Neural cell (in vitro differentiated cells): ENCODE measurements around the gene LSM4. TPM values are rescaled to one million over a fixed set of nuclear protein-coding genes. Genes with fewer than 3 reads are reported as not detected.
"Not testable (repeated sequence)": the region's sequence is repeated elsewhere in the genome, so short reads cannot be mapped to it uniquely, and the experiment has no call there.

Source experiments
- H2AFZ ChIP-seq: fragments of 200-600, 300-800 bp; sonication (generic), shearing (Covaris generic); 2 replicates; pipeline ENCODE4 v1.6.0; 2014; ENCODE audit warnings: low read depth, mild to moderate bottlenecking, antibody characterized with exemption, low read length, moderate library complexity
- H3F3A ChIP-seq: fragments of 200-600 bp; shearing (Covaris generic); 2 replicates; pipeline ENCODE4 v1.6.1; 2016; ENCODE audit warnings: mild to moderate bottlenecking, moderate library complexity, mixed read lengths, antibody characterized with exemption, low read length; ENCODE audit not compliant: insufficient read depth, poor library complexity, severe bottlenecking
- H3K27ac ChIP-seq: fragments of 200-600, 300-800 bp; sonication (generic), shearing (Covaris generic); 2 replicates; pipeline ENCODE4 v1.5.1; 2014; ENCODE audit warnings: mild to moderate bottlenecking, low read length, moderate library complexity
- H3K27me3 ChIP-seq: fragments of 300-800, 200-600 bp; sonication (generic), shearing (Covaris generic); 2 replicates; pipeline ENCODE4 v1.6.0; 2014; ENCODE audit warnings: mild to moderate bottlenecking, low read depth, low read length, moderate library complexity; ENCODE audit not compliant: insufficient read depth
- H3K36me3 ChIP-seq: fragments of 300-800, 200-600 bp; sonication (generic), shearing (Covaris generic); 2 replicates; pipeline ENCODE4 v1.5.1; 2014; ENCODE audit warnings: mild to moderate bottlenecking, antibody characterized with exemption, low read length, moderate library complexity; ENCODE audit not compliant: insufficient read depth
- H3K4me2 ChIP-seq: fragments of 300-800, 200-600 bp; sonication (generic), shearing (Covaris generic); 2 replicates; pipeline ENCODE4 v1.6.0; 2014; ENCODE audit warnings: mild to moderate bottlenecking, low read length
- H3K4me3 ChIP-seq: fragments of 300-800, 200-600 bp; sonication (generic), shearing (Covaris generic); 2 replicates; pipeline ENCODE4 v1.5.1; 2014; ENCODE audit warnings: mild to moderate bottlenecking, low read length, moderate library complexity
- H3K79me2 ChIP-seq: fragments of 200-600 bp; shearing (Covaris generic); replicated peaks from 2 replicates; pipeline ENCODE4 v1.6.0; 2014; ENCODE audit warnings: mild to moderate bottlenecking, low read length, moderate library complexity; ENCODE audit not compliant: insufficient read depth
- H3K9ac ChIP-seq: fragments of 300-800, 200-600 bp; sonication (generic), shearing (Covaris generic); 2 replicates; pipeline ENCODE4 v1.6.1; 2016; ENCODE audit warnings: mild to moderate bottlenecking, low read length, mixed read lengths
- H3K9me2 ChIP-seq: fragments of 200-600 bp; shearing (Covaris generic); 2 replicates; pipeline ENCODE4 v1.6.1; 2016; ENCODE audit warnings: mild to moderate bottlenecking, low read length, mixed read lengths; ENCODE audit not compliant: insufficient read depth
- H3K9me3 ChIP-seq: fragments of 200-600, 300-800 bp; sonication (generic), shearing (Covaris generic); 2 replicates; pipeline ENCODE4 v1.6.1; 2016; ENCODE audit warnings: mild to moderate bottlenecking, mixed run types, low read length, moderate library complexity, mixed read lengths
- H4K20me1 ChIP-seq: fragments of 200-600 bp; shearing (Covaris generic); 2 replicates; pipeline ENCODE4 v1.6.1; 2016; ENCODE audit warnings: mild to moderate bottlenecking, mixed run types; ENCODE audit not compliant: insufficient read depth
- EP300 ChIP-seq: fragments of 450-650 bp; conservative IDR thresholded peaks from 2 replicates; pipeline ENCODE4 v1.6.1; 2014; ENCODE audit warnings: antibody characterized with exemption, mild to moderate bottlenecking, moderate library complexity; ENCODE audit not compliant: poor library complexity, severe bottlenecking
- EZH2 ChIP-seq: fragments of 200-600, 300-800 bp; shearing (Covaris generic), sonication (generic); IDR thresholded peaks from 2 replicates; pipeline ENCODE4 v1.6.1; 2014; ENCODE audit warnings: antibody characterized with exemption, low read length, borderline replicate concordance, mild to moderate bottlenecking; ENCODE audit not compliant: insufficient read depth, poor library complexity, severe bottlenecking
- MXI1 ChIP-seq: fragments of 450-650 bp; conservative IDR thresholded peaks from 2 replicates; pipeline ENCODE4 v1.6.1; 2014; ENCODE audit warnings: antibody characterized with exemption, mild to moderate bottlenecking; ENCODE audit not compliant: poor library complexity, severe bottlenecking
- POLR2AphosphoS5 ChIP-seq: IDR thresholded peaks from 2 replicates; pipeline ENCODE4 v1.6.1; 2012
- RAD21 ChIP-seq: fragments of 450-650 bp; conservative IDR thresholded peaks from 2 replicates; pipeline ENCODE4 v1.6.1; 2014; ENCODE audit warnings: antibody characterized with exemption, mild to moderate bottlenecking, moderate library complexity
- SMC3 ChIP-seq: fragments of 450-650 bp; conservative IDR thresholded peaks from 2 replicates; pipeline ENCODE4 v1.6.1; 2014; ENCODE audit warnings: antibody characterized with exemption, mild to moderate bottlenecking, moderate library complexity; ENCODE audit not compliant: poor library complexity
- TAF1 ChIP-seq: IDR thresholded peaks from 2 replicates; pipeline ENCODE4 v1.6.1; 2012; ENCODE audit warnings: low read depth
- polyA plus RNA-seq: library from polyadenylated mRNA; depleted of rRNA; stranded (reverse); fragments of >200 nt; gene quantifications from 2 replicates; pipeline ENCODE4 v1.2.3, GENCODE V29; 2014
- TF ChIP-seq, protein P1 (sequence below): fragments of 450-650 bp; IDR thresholded peaks from 2 replicates; pipeline ENCODE4 v1.5.1; 2014; ENCODE audit warnings: antibody characterized with exemption, mild to moderate bottlenecking, moderate library complexity; ENCODE audit not compliant: poor library complexity, severe bottlenecking
- TF ChIP-seq, protein P2 (sequence below): IDR thresholded peaks from 2 replicates; pipeline ENCODE4 v1.6.1; 2012; ENCODE audit warnings: borderline replicate concordance

The LSM4 gene
- polyA plus RNA-seq, 1 donor from 2014 or later = 382 TPM

DNA sequence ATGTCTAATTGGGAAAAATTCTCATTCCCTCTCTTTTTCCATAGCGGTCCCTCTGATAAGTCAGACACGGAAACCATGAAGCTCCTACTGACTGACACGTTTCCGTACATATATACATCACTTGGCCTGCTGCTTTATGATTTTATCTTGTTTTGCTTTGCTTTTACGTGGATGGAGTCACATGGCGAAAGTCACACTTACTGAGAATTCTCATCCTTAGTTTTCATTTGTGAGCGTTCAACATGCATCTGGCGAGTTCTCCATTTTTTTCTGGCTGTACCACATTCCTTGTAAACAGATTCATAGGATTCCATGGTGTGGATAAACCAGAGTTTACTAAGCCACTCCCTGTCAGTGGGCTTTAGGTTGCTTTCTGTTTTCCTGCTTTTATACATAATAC lies 38.8 kb upstream of the LSM4 start:
- H3K36me3 ChIP-seq = no peaks in the 10 kb centered on the region
- no peaks in the 10 kb centered on the region for H3K79me2 ChIP-seq
- H3K4me3 ChIP-seq = no peak overlapping the region
- no peak for TF ChIP-seq MXI1
- TF ChIP-seq TAF1 = no peak
- TF ChIP-seq, protein P1, sequence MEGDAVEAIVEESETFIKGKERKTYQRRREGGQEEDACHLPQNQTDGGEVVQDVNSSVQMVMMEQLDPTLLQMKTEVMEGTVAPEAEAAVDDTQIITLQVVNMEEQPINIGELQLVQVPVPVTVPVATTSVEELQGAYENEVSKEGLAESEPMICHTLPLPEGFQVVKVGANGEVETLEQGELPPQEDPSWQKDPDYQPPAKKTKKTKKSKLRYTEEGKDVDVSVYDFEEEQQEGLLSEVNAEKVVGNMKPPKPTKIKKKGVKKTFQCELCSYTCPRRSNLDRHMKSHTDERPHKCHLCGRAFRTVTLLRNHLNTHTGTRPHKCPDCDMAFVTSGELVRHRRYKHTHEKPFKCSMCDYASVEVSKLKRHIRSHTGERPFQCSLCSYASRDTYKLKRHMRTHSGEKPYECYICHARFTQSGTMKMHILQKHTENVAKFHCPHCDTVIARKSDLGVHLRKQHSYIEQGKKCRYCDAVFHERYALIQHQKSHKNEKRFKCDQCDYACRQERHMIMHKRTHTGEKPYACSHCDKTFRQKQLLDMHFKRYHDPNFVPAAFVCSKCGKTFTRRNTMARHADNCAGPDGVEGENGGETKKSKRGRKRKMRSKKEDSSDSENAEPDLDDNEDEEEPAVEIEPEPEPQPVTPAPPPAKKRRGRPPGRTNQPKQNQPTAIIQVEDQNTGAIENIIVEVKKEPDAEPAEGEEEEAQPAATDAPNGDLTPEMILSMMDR = no peak
- TF ChIP-seq POLR2AphosphoS5 = no peak
- no peak for TF ChIP-seq SMC3
- no peak for TF ChIP-seq RAD21
- no peak for TF ChIP-seq EP300
- TF ChIP-seq, protein P2, sequence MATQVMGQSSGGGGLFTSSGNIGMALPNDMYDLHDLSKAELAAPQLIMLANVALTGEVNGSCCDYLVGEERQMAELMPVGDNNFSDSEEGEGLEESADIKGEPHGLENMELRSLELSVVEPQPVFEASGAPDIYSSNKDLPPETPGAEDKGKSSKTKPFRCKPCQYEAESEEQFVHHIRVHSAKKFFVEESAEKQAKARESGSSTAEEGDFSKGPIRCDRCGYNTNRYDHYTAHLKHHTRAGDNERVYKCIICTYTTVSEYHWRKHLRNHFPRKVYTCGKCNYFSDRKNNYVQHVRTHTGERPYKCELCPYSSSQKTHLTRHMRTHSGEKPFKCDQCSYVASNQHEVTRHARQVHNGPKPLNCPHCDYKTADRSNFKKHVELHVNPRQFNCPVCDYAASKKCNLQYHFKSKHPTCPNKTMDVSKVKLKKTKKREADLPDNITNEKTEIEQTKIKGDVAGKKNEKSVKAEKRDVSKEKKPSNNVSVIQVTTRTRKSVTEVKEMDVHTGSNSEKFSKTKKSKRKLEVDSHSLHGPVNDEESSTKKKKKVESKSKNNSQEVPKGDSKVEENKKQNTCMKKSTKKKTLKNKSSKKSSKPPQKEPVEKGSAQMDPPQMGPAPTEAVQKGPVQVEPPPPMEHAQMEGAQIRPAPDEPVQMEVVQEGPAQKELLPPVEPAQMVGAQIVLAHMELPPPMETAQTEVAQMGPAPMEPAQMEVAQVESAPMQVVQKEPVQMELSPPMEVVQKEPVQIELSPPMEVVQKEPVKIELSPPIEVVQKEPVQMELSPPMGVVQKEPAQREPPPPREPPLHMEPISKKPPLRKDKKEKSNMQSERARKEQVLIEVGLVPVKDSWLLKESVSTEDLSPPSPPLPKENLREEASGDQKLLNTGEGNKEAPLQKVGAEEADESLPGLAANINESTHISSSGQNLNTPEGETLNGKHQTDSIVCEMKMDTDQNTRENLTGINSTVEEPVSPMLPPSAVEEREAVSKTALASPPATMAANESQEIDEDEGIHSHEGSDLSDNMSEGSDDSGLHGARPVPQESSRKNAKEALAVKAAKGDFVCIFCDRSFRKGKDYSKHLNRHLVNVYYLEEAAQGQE = no peak
- TF ChIP-seq EZH2 = no peak
- H3K9ac ChIP-seq = no peak overlapping the region
- no peak overlapping the region for H2AFZ ChIP-seq
- H3K4me2 ChIP-seq = no peak overlapping the region
- H4K20me1 ChIP-seq = no peaks in the 10 kb centered on the region
- H3K27me3 ChIP-seq = no peaks in the 10 kb centered on the region
- no peaks in the 10 kb centered on the region for H3K9me3 ChIP-seq
- no peaks in the 10 kb centered on the region for H3F3A ChIP-seq
- H3K27ac ChIP-seq = no peak overlapping the region
- H3K9me2 ChIP-seq = no peaks in the 10 kb centered on the region

DNA sequence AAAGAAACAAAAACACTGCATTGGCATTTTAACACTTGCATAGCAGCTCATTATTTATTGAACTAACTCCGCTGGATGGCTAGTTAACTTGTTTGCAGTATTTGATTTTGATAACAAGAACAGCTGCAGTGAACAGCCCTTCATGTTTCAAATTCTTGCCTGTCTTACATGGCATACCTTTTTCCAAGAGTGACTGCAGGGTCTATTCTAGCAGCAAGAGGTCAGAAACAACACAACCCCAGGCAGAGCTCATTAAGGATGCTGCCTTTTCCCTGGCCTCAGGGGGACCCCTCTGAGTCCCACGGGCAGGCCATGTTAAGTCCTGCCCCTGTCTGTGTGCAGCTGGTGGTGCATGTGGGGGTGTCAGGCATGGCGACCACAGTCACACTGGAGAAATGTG lies 34.2 kb upstream of the LSM4 start:
- no peaks in the 10 kb centered on the region for H4K20me1 ChIP-seq
- H3K4me2 ChIP-seq = no peak overlapping the region
- H3K36me3 ChIP-seq = no peaks in the 10 kb centered on the region
- no peak overlapping the region for H3K9ac ChIP-seq
- H3K27ac ChIP-seq = no peak overlapping the region
- H3K9me2 ChIP-seq = no peaks in the 10 kb centered on the region
- H3K27me3 ChIP-seq = no peaks in the 10 kb centered on the region
- H2AFZ ChIP-seq = no peak overlapping the region
- TF ChIP-seq RAD21 = no peak
- TF ChIP-seq TAF1 = no peak
- no peak for TF ChIP-seq SMC3
- TF ChIP-seq, protein P2 = no peak
- H3F3A ChIP-seq = no peaks in the 10 kb centered on the region
- H3K79me2 ChIP-seq = no peaks in the 10 kb centered on the region
- H3K9me3 ChIP-seq = no peaks in the 10 kb centered on the region
- no peak overlapping the region for H3K4me3 ChIP-seq

DNA sequence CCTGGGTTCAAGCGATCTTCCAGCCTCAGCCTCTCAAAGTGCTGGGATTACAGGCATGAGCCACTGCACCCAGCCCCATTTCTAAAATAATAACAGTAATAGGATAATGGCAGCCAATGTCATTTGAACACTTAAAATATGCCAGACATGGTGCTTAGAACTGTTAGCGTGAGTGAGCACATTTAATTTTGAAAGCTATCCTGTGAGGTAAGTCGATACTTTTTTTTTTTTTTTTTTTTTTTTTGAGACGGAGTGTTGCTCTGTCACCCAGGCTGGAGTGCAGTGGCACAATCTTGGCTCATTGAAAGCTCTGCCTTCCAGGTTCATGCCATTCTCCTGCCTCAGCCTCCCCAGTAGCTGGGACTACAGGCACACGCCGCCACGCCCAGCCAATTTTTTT lies 31.9 kb upstream of the LSM4 start:
- not testable (repeated sequence) for H3K4me2 ChIP-seq, H3F3A ChIP-seq, H3K9me3 ChIP-seq, H3K36me3 ChIP-seq, H3K4me3 ChIP-seq, H3K27ac ChIP-seq, H3K27me3 ChIP-seq, H3K9ac ChIP-seq, H3K9me2 ChIP-seq, H3K79me2 ChIP-seq, H2AFZ ChIP-seq, H4K20me1 ChIP-seq
